Mesendoderm (in vitro differentiated cells): ENCODE results near the gene EPN2.

Experiments used
- DNase-seq: peaks from one replicate; pipeline ENCODE4 v3.0.0; 2013
- H2AK5ac ChIP-seq: 2 replicates; pipeline ENCODE4 v1.6.1; 2013; ENCODE audit warnings: low read length, inconsistent platforms
- H2BK120ac ChIP-seq: 2 replicates; pipeline ENCODE4 v1.6.1; 2013; ENCODE audit warnings: low read depth, mild to moderate bottlenecking, low read length, moderate library complexity, mixed read lengths
- H2BK15ac ChIP-seq: replicated peaks from 2 replicates; pipeline ENCODE4 v1.6.1; 2013; ENCODE audit warnings: low read depth, mild to moderate bottlenecking, moderate library complexity
- H2BK5ac ChIP-seq: 2 replicates; pipeline ENCODE4 v1.6.1; 2013; ENCODE audit warnings: low read length, inconsistent platforms
- H3K18ac ChIP-seq: 2 replicates; pipeline ENCODE4 v1.6.1; 2013; ENCODE audit warnings: mild to moderate bottlenecking, low read length, mixed read lengths
- H3K23ac ChIP-seq: one replicate; pipeline ENCODE4 v1.6.1; 2013; ENCODE audit warnings: low read length
- H3K27ac ChIP-seq: 2 replicates; pipeline ENCODE4 v1.5.1; 2013; ENCODE audit warnings: low read depth, mild to moderate bottlenecking, inconsistent platforms, low read length, moderate library complexity
- H3K27me3 ChIP-seq: 2 replicates; pipeline ENCODE4 v1.6.1; 2013; ENCODE audit warnings: low read length, control low read depth, mild to moderate bottlenecking, inconsistent platforms; ENCODE audit not compliant: insufficient read depth, poor library complexity
- H3K36me3 ChIP-seq: 2 replicates; pipeline ENCODE4 v1.6.1; 2013; ENCODE audit warnings: low read length, inconsistent platforms; ENCODE audit not compliant: control insufficient read depth, insufficient read depth
- H3K4ac ChIP-seq: one replicate; pipeline ENCODE4 v1.6.1; 2013; ENCODE audit warnings: low read depth, mild to moderate bottlenecking, low read length, moderate library complexity
- H3K4me1 ChIP-seq: 2 replicates; pipeline ENCODE4 v1.6.1; 2013; ENCODE audit warnings: low read depth, low read length, inconsistent platforms; ENCODE audit not compliant: control insufficient read depth
- H3K4me2 ChIP-seq: 2 replicates; pipeline ENCODE4 v1.6.1; 2013; ENCODE audit warnings: low read length
- H3K4me3 ChIP-seq: 2 replicates; pipeline ENCODE4 v1.5.1; 2013; ENCODE audit warnings: mild to moderate bottlenecking, low read length
- H3K56ac ChIP-seq: one replicate; pipeline ENCODE4 v1.6.1; 2013; ENCODE audit warnings: low read length
- H3K79me1 ChIP-seq: 2 replicates; pipeline ENCODE4 v1.6.1; 2013; ENCODE audit warnings: low read length, inconsistent platforms
- H3K79me2 ChIP-seq: 2 replicates; pipeline ENCODE4 v1.6.1; 2013; ENCODE audit warnings: mild to moderate bottlenecking, low read length; ENCODE audit not compliant: control insufficient read depth, insufficient read depth
- H3K9ac ChIP-seq: 2 replicates; pipeline ENCODE4 v1.6.1; 2013; ENCODE audit warnings: low read length, inconsistent platforms
- H4K5ac ChIP-seq: one replicate; pipeline ENCODE4 v1.6.1; 2013; ENCODE audit warnings: low read length
- H4K8ac ChIP-seq: one replicate; pipeline ENCODE4 v1.6.1; 2013; ENCODE audit warnings: low read depth, mild to moderate bottlenecking, control low read depth, low read length, moderate library complexity
- WGBS: extraction: QIAGEN DNeasy Blood & Tissue Kit; methylation state at CpG from one replicate; pipeline ENCODE4 v1.1.7; 2013; ENCODE audit warnings: low lambda C conversion rate, missing lambda C conversion rate; ENCODE audit not compliant: insufficient coverage; ENCODE audit errors: extremely low coverage; 5-methylcytosine and 5-hydroxymethylcytosine counted together

The EPN2 gene

GRCh38 chr17:19270704-19271611 lies 33.8 kb downstream of the EPN2 start:
- H3K4me2 ChIP-seq = no peak overlapping the region
- no peak overlapping the region for H3K9ac ChIP-seq
- no peak overlapping the region for H2AK5ac ChIP-seq
- H3K79me1 ChIP-seq = peaks cover 38% of the 10 kb centered on the region
- H3K36me3 ChIP-seq = no peaks in the 10 kb centered on the region
- no peak overlapping the region for H3K18ac ChIP-seq
- H2BK120ac ChIP-seq = no peak overlapping the region
- no peak overlapping the region for H2BK15ac ChIP-seq
- H4K8ac ChIP-seq = no peak overlapping the region
- WGBS = no CpG with 5 or more reads among the region's 13 CpGs
- H3K4me3 ChIP-seq = no peak overlapping the region
- DNase-seq = no peak
- H3K4ac ChIP-seq = no peak overlapping the region
- no peak overlapping the region for H3K23ac ChIP-seq
- no peaks in the 10 kb centered on the region for H3K27me3 ChIP-seq
- no peak overlapping the region for H3K56ac ChIP-seq
- peaks cover 11% of the 10 kb centered on the region for H3K79me2 ChIP-seq
- no peaks in the 10 kb centered on the region for H3K4me1 ChIP-seq
- H4K5ac ChIP-seq = no peak overlapping the region
- H3K27ac ChIP-seq = no peak overlapping the region
- no peak overlapping the region for H2BK5ac ChIP-seq

GRCh38 chr17:19271780-19272357 lies 34.7 kb downstream of the EPN2 start:
- H4K8ac ChIP-seq = no peak overlapping the region
- H3K23ac ChIP-seq = no peak overlapping the region
- no peak overlapping the region for H3K18ac ChIP-seq
- H3K4ac ChIP-seq = no peak overlapping the region
- peaks cover 11% of the 10 kb centered on the region for H3K79me2 ChIP-seq
- no peak overlapping the region for H2BK120ac ChIP-seq
- no peak overlapping the region for H3K4me3 ChIP-seq
- no peak overlapping the region for H3K4me2 ChIP-seq
- no peak overlapping the region for H2BK15ac ChIP-seq
- no CpG with 5 or more reads among the region's 10 CpGs for WGBS
- no peak overlapping the region for H3K56ac ChIP-seq
- H2AK5ac ChIP-seq = no peak overlapping the region
- H3K36me3 ChIP-seq = no peaks in the 10 kb centered on the region
- no peak overlapping the region for H3K27ac ChIP-seq
- H3K4me1 ChIP-seq = no peaks in the 10 kb centered on the region
- no peak overlapping the region for H4K5ac ChIP-seq
- no peak overlapping the region for H3K9ac ChIP-seq
- H3K79me1 ChIP-seq = peaks cover 42% of the 10 kb centered on the region
- no peak overlapping the region for H2BK5ac ChIP-seq
- DNase-seq = no peak
- H3K27me3 ChIP-seq = no peaks in the 10 kb centered on the region

GRCh38 chr17:19273731-19274130 lies 36.6 kb downstream of the EPN2 start:
- Histone ChIP-seq H3K56ac (no peak overlapping the region), H3K36me3 (no peaks in the 10 kb centered on the region), H3K18ac (no peak overlapping the region), H3K4me2 (no peak overlapping the region), H3K27me3 (no peaks in the 10 kb centered on the region), H3K79me1 (peaks cover 40% of the 10 kb centered on the region), H2BK120ac (no peak overlapping the region), H2AK5ac (no peak overlapping the region), H3K79me2 (peaks cover 11% of the 10 kb centered on the region), H3K23ac (no peak overlapping the region), H2BK5ac (no peak overlapping the region), H3K4me3 (no peak overlapping the region), H3K4me1 (no peaks in the 10 kb centered on the region), H3K4ac (no peak overlapping the region), H3K9ac (no peak overlapping the region), H2BK15ac (no peak overlapping the region), H3K27ac (no peak overlapping the region), H4K5ac (no peak overlapping the region), H4K8ac (no peak overlapping the region)
- DNase-seq = no peak
- no CpG with 5 or more reads among the region's 7 CpGs for WGBS

- H3K27ac ChIP-seq = no peak overlapping the region
- H2BK120ac ChIP-seq = no peak overlapping the region
- peaks cover 11% of the 10 kb centered on the region for H3K79me2 ChIP-seq
- H3K79me1 ChIP-seq = peaks cover 38% of the 10 kb centered on the region
- WGBS = no CpG with 5 or more reads among the region's 3 CpGs
- H2BK5ac ChIP-seq = no peak overlapping the region
- H4K8ac ChIP-seq = no peak overlapping the region
- no peaks in the 10 kb centered on the region for H3K27me3 ChIP-seq
- H2BK15ac ChIP-seq = no peak overlapping the region
- H3K4me1 ChIP-seq = no peaks in the 10 kb centered on the region
- no peak overlapping the region for H3K4me3 ChIP-seq
- DNase-seq = no peak
- H4K5ac ChIP-seq = no peak overlapping the region
- H3K18ac ChIP-seq = no peak overlapping the region
- H3K23ac ChIP-seq = no peak overlapping the region
- H3K9ac ChIP-seq = no peak overlapping the region
- no peak overlapping the region for H3K56ac ChIP-seq
- H3K4me2 ChIP-seq = no peak overlapping the region
- H2AK5ac ChIP-seq = no peak overlapping the region
- H3K36me3 ChIP-seq = no peaks in the 10 kb centered on the region
- no peak overlapping the region for H3K4ac ChIP-seq
These were observed 37.7 kb downstream of the EPN2 start for GRCh38 chr17:19274893-19275292.

GRCh38 chr17:19275457-19276127 lies 38.4 kb downstream of the EPN2 start:
- Histone ChIP-seq H3K23ac (no peak overlapping the region), H3K9ac (no peak overlapping the region), H3K18ac (no peak overlapping the region), H3K4ac (no peak overlapping the region), H3K79me1 (peaks cover 36% of the 10 kb centered on the region), H2AK5ac (no peak overlapping the region), H4K5ac (no peak overlapping the region), H3K27me3 (no peaks in the 10 kb centered on the region), H2BK15ac (no peak overlapping the region), H3K56ac (no peak overlapping the region), H3K27ac (no peak overlapping the region), H3K4me1 (no peaks in the 10 kb centered on the region), H2BK5ac (no peak overlapping the region), H3K4me3 (no peak overlapping the region), H3K36me3 (no peaks in the 10 kb centered on the region), H3K4me2 (no peak overlapping the region), H2BK120ac (no peak overlapping the region), H4K8ac (no peak overlapping the region), H3K79me2 (peaks cover 11% of the 10 kb centered on the region)
- DNase-seq = no peak
- WGBS = no CpG with 5 or more reads among the region's 3 CpGs
